ENCODE results near the gene OXSR1. TPM values are rescaled to one million over a fixed set of nuclear protein-coding genes. Genes with fewer than 3 reads are reported as not detected.
"Not testable (repeated sequence)": the region's sequence is repeated elsewhere in the genome, so short reads cannot be mapped to it uniquely, and the experiment has no call there.

The OXSR1 gene
- total RNA-seq, 2 experiments from 2014 or later, result 57.3 to 59.9 TPM

- H3K27ac Mint-ChIP-seq, result peak overlapping the region; percentile 71
- no peak for DNase-seq
- H3K27me3 Mint-ChIP-seq, result no peaks in the 10 kb centered on the region
- peaks cover 44% of the 10 kb centered on the region for H3K4me1 Mint-ChIP-seq
- peaks cover 4% of the 10 kb centered on the region for H3K36me3 Mint-ChIP-seq
- no peak overlapping the region for H3K4me3 Mint-ChIP-seq
- H3K9me3 Mint-ChIP-seq, result peaks cover 18% of the 10 kb centered on the region
Measured at GRCh38 chr3:38149708-38150107, 15.6 kb upstream of the OXSR1 start.

- Mint-ChIP-seq H3K27me3 (no peaks in the 10 kb centered on the region), H3K36me3 (peaks cover 4% of the 10 kb centered on the region), H3K27ac (no peak overlapping the region), H3K4me3 (no peak overlapping the region), H3K4me1 (peaks cover 52% of the 10 kb centered on the region), H3K9me3 (peaks cover 14% of the 10 kb centered on the region)
- DNase-seq, result no peak
Measured at GRCh38 chr3:38150780-38151528, 14.4 kb upstream of the OXSR1 start.

GRCh38 chr3:38151667-38152265 lies 13.6 kb upstream of the OXSR1 start:
- no peak for DNase-seq
- Mint-ChIP-seq H3K27me3 (no peaks in the 10 kb centered on the region), H3K27ac (no peak overlapping the region), H3K9me3 (peaks cover 7% of the 10 kb centered on the region), H3K4me1 (peaks cover 52% of the 10 kb centered on the region), H3K36me3 (peaks cover 4% of the 10 kb centered on the region), H3K4me3 (no peak overlapping the region)

GRCh38 chr3:38152609-38153008 lies 12.7 kb upstream of the OXSR1 start:
- Mint-ChIP-seq H3K4me3 (no peak overlapping the region), H3K4me1 (peaks cover 52% of the 10 kb centered on the region)

DNA sequence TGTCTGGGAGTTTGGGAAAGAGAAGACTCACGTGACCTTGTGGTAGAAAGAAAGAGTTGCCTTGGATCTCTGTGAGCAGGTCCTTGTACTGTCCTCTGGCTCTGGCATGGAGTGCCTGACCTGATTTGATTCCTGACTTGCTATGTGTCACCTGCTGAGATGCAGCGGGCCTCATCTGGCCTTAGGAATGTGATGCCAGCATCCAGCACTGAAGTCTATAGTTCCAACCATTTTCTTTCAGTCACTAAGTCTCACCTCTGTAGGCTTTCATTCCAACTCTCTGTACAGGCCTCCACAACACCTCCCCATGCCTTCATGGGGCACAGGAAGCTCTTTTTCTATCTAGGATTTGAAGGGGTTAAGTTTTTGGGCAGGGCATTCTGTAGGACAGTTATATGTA lies 12.1 kb upstream of the OXSR1 start:
- no peak overlapping the region for H3K4me3 Mint-ChIP-seq
- H3K27me3 Mint-ChIP-seq, result no peaks in the 10 kb centered on the region
- H3K9me3 Mint-ChIP-seq, result no peaks in the 10 kb centered on the region
- H3K36me3 Mint-ChIP-seq, result no peaks in the 10 kb centered on the region
- no peak for DNase-seq
- peaks cover 47% of the 10 kb centered on the region for H3K4me1 Mint-ChIP-seq
- no peak overlapping the region for H3K27ac Mint-ChIP-seq

More at GRCh38 chr3:38152609-38153008, 12.7 kb upstream of the OXSR1 start:
- Mint-ChIP-seq H3K36me3 (peaks cover 1% of the 10 kb centered on the region), H3K9me3 (peaks cover 2% of the 10 kb centered on the region), H3K27ac (no peak overlapping the region), H3K27me3 (no peaks in the 10 kb centered on the region)
- no peak for DNase-seq

GRCh38 chr3:38154033-38154494 lies 11.3 kb upstream of the OXSR1 start:
- Mint-ChIP-seq H3K9me3 (no peaks in the 10 kb centered on the region), H3K4me1 (peaks cover 47% of the 10 kb centered on the region), H3K27ac (peak overlapping the region; percentile 65), H3K27me3 (no peaks in the 10 kb centered on the region), H3K4me3 (no peak overlapping the region), H3K36me3 (no peaks in the 10 kb centered on the region)
- no peak for DNase-seq

DNA sequence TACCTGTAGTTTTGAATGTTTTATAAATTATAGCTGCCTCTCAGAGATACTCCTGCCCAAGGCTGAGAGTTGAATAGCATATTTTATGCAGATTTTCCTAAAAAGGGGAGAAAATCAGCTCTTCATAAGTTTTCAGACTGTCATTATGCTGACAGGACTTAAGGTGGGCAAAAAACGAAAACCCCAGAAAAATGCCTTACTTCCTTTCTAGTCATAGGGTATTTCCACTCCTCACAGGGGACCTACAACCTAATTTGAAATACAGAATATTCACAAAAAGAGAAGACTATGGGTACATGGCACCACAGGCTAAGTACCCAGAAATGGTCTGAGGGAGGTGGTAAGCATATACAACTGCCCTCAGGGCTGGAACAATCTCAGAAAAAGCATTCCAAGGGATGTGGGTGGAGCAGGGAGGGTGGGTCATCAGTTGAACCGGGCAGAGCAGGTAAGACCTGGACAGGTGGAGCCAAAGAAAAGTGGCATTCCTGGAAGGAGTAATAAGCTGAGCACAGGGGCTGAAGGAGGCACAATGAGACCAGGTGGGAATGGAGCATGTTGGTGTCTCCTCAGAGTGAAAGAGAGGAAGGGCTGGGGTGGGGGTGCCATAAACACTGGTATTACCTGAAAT lies 10.6 kb upstream of the OXSR1 start:
- Mint-ChIP-seq H3K4me1 (peaks cover 44% of the 10 kb centered on the region), H3K9me3 (no peaks in the 10 kb centered on the region), H3K27me3 (no peaks in the 10 kb centered on the region), H3K27ac (peak overlapping the region; percentile 65), H3K36me3 (no peaks in the 10 kb centered on the region), H3K4me3 (no peak overlapping the region)
- DNase-seq, result no peak

DNA sequence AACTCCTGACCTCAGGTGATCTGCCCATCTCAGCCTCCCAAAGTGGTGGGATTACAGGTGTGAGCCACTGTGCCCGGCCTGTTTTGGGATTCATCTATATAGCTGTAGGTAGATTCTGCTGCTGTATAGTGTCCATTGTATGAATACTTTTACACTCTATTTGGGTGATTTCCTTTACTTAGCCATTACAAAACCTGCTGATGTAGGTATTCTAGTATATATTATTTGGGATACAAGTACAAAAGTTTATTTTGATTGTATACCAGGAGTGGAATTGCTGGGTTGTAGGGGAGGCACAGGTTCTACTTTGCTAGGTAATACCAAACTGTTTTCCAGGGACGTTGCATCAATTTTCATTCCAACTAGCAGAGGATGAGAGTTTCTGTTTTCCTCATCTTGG lies 9.5 kb upstream of the OXSR1 start:
- H3K4me3 Mint-ChIP-seq, result no peak overlapping the region
- no peak for DNase-seq
- H3K27ac Mint-ChIP-seq, result no peak overlapping the region
- no peaks in the 10 kb centered on the region for H3K9me3 Mint-ChIP-seq
- H3K4me1 Mint-ChIP-seq, result peaks cover 42% of the 10 kb centered on the region
- H3K36me3 Mint-ChIP-seq, result no peaks in the 10 kb centered on the region
- H3K27me3 Mint-ChIP-seq, result no peaks in the 10 kb centered on the region

- Mint-ChIP-seq H3K27me3 (no peaks in the 10 kb centered on the region), H3K4me3 (no peak overlapping the region), H3K36me3 (no peaks in the 10 kb centered on the region), H3K27ac (no peak overlapping the region), H3K4me1 (peaks cover 30% of the 10 kb centered on the region), H3K9me3 (no peaks in the 10 kb centered on the region)
- DNase-seq, result no peak
Measured at GRCh38 chr3:38157117-38157516, 8.2 kb upstream of the OXSR1 start.

DNA sequence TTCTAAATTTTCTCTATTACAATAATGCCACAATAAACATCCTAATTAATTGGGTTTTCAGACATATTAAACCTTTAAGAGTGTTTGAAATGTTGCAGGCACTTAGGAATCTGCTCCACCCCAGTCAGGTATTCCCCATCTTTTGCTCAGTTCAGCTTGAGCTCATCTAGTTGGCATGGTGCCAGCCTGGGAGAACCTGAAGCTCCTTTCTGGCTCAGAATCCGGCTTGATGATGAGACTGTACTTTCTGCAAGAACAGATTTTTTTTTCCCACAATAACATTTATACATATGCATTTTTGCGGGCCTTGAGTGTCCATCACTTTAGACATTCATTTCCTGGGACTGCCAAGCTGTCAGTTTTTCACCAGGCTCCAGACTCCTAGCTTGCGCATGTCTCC lies 7.7 kb upstream of the OXSR1 start:
- H3K36me3 Mint-ChIP-seq, result no peaks in the 10 kb centered on the region
- H3K27ac Mint-ChIP-seq, result no peak overlapping the region
- H3K4me1 Mint-ChIP-seq, result peaks cover 30% of the 10 kb centered on the region
- H3K4me3 Mint-ChIP-seq, result no peak overlapping the region
- H3K9me3 Mint-ChIP-seq, result no peaks in the 10 kb centered on the region
- DNase-seq, result no peak
- H3K27me3 Mint-ChIP-seq, result no peaks in the 10 kb centered on the region

GRCh38 chr3:38158472-38158871 lies 6.9 kb upstream of the OXSR1 start:
- no peak overlapping the region for H3K4me3 Mint-ChIP-seq
- peaks cover 23% of the 10 kb centered on the region for H3K4me1 Mint-ChIP-seq
- H3K27ac Mint-ChIP-seq, result no peak overlapping the region
- no peaks in the 10 kb centered on the region for H3K9me3 Mint-ChIP-seq
- no peaks in the 10 kb centered on the region for H3K36me3 Mint-ChIP-seq
- H3K27me3 Mint-ChIP-seq, result no peaks in the 10 kb centered on the region
- no peak for DNase-seq

DNA sequence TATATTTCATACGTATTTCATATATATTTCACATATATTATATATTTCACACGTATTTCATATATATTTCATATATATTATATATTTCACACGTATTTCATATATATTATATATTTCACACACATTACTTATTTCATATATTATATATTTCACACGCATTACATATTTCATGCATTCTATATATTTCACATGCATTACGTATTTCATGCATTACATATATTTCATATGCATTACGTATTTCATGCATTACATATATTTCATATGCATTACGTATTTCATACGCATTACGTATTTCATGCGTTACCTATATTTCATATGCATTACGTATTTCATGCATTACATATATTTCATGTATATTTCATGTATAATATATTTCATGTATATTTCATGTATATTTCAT lies 4.6 kb upstream of the OXSR1 start:
- not testable (repeated sequence) for H3K36me3 Mint-ChIP-seq, H3K4me1 Mint-ChIP-seq, H3K9me3 Mint-ChIP-seq, H3K27me3 Mint-ChIP-seq, H3K27ac Mint-ChIP-seq, H3K4me3 Mint-ChIP-seq, DNase-seq

DNA sequence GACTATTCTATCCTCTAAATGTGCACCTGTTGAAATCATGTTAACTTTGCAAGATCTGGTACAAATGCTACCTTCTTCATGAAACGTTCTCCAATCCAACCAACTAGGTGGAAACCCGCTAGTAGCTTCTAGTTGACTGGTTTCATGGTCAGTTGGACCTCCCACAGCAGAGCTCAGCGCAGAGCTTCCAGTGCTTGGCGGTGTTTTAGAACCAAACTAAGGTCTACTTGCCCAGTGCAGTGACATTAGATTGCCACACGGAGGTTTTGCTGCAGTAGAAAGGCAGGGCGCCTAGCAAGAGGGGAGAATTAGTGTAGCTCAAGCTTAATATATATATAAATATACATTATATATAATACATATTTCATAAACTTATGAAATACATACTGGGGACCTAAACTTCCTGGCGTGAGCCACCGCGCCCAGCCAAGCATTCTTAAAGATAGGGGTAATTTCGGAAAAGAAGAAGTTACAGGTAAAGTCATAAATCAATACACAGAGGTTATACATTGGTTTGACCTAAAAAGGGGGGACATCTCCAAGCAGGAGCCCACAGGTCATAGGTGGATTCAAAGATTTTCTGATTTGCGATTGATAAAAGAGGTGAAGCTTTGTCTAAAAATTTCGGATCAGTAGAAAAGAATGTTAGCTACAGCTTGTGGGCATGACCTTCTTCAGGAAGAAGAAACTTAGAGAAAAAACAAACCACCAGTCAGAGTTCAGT lies 2.1 kb upstream of the OXSR1 start:
- H3K9me3 Mint-ChIP-seq, result no peaks in the 10 kb centered on the region
- H3K4me1 Mint-ChIP-seq, result peaks cover 27% of the 10 kb centered on the region
- H3K27me3 Mint-ChIP-seq, result no peaks in the 10 kb centered on the region
- H3K27ac Mint-ChIP-seq, result no peak overlapping the region
- H3K36me3 Mint-ChIP-seq, result peaks cover 23% of the 10 kb centered on the region
- H3K4me3 Mint-ChIP-seq, result no peak overlapping the region
- DNase-seq, result no peak

DNA sequence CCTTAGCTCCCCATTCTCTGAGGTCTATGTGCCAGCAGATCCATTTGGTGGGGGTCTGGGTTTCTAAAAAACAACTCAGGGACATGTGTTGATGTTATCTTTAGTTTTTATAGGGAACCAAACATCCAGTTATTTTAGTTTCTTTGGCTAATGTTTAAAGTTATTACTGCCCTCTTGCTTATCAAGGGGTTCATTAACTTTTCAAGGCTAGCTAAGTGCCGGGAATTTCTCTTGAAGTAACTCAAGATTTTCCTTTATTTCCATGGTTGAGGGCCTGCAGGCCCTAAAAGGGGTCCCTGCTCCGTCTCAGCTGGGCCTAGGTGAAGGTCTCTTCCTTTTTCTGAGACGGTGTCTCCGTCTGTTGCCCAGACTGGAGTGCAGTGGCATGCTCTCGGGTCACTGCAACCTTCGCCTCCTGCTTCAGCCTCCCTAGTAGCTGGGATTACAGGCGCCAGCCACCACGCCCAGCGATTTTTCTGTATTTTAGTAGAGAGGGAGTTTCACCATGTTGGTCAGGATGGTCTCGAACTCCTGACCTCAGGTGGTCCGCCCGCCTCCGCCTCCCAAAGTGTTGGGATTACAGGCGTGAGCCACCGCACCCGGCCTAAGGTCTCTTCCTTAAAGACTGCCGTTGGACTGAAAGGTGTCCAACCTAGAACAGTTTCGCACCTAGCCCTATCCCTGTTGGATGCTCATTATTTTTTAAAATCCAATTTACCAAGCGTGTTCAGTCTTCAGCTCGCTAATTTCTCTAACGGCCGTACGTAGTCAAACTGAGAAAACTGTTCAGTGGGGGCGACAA lies 1.3 kb upstream of the OXSR1 start:
- Mint-ChIP-seq H3K4me3 (peak overlapping the region; percentile 89), H3K27me3 (no peaks in the 10 kb centered on the region), H3K27ac (peak overlapping the region; percentile 100), H3K4me1 (peaks cover 34% of the 10 kb centered on the region), H3K9me3 (no peaks in the 10 kb centered on the region), H3K36me3 (peaks cover 29% of the 10 kb centered on the region)
- DNase-seq, result no peak
